ENCODE data around the gene USP12.

Gene USP12

GRCh38 chr13:27172495-27172842 is 858 bp upstream of the USP12 start:
- Histone ChIP-seq H4K20me1 (ENCODE audit: insufficient read depth, low read length) (0 out of 2 replicates have a peak, but pooled peaks cover 2% of the 10 kb centered on the region), H3K36me3 (ENCODE audit: insufficient read depth, low read length) (no peaks in the 10 kb centered on the region), H3K79me2 (ENCODE audit: insufficient read depth, low read length) (no peaks in the 10 kb centered on the region), H3K9me3 (ENCODE audit: low read length) (no peaks in the 10 kb centered on the region), H3K27ac (ENCODE audit: low read depth, low read length, poor library complexity, severe bottlenecking) (no peak overlapping the region), H2AFZ (ENCODE audit: low read length) (peak overlapping the region; percentile 80), H3K9ac (ENCODE audit: low read length) (peak overlapping the region; percentile 77), H3F3A (ENCODE audit: insufficient read depth, low read length) (no peaks in the 10 kb centered on the region), H3K4me2 (ENCODE audit: low read length) (peak overlapping the region; percentile 93), H3K9me2 (ENCODE audit: low read depth, low read length) (no peaks in the 10 kb centered on the region), H3K4me3 (ENCODE audit: low read depth, low read length, poor library complexity, severe bottlenecking) (peak overlapping the region; percentile 74), H3K4me1 (ENCODE audit: insufficient read depth, low read length, severe bottlenecking) (peaks cover 21% of the 10 kb centered on the region), H3K27me3 (ENCODE audit: insufficient read depth, low read length) (peaks cover 4% of the 10 kb centered on the region; the same call in 1 of the 2 replicates)
- TF ChIP-seq EZH2 (IDR thresholded peaks at IDR 0.05; ENCODE audit: borderline replicate concordance, low read length) (no peak), CTCF (IDR thresholded peaks at IDR 0.05; ENCODE audit: low read length) (no peak)

- Histone ChIP-seq H4K20me1 (ENCODE audit: insufficient read depth, low read length) (0 out of 2 replicates have a peak, but pooled peaks cover 2% of the 10 kb centered on the region), H3K9ac (ENCODE audit: low read length) (peak overlapping the region; percentile 77), H3K4me3 (ENCODE audit: low read depth, low read length, poor library complexity, severe bottlenecking) (peak overlapping the region; percentile 74), H3K27me3 (ENCODE audit: insufficient read depth, low read length) (peaks cover 4% of the 10 kb centered on the region; the same call in 1 of the 2 replicates), H2AFZ (ENCODE audit: low read length) (peak overlapping the region; percentile 80), H3K9me3 (ENCODE audit: low read length) (no peaks in the 10 kb centered on the region), H3K9me2 (ENCODE audit: low read depth, low read length) (no peaks in the 10 kb centered on the region), H3K4me1 (ENCODE audit: insufficient read depth, low read length, severe bottlenecking) (peaks cover 21% of the 10 kb centered on the region), H3K4me2 (ENCODE audit: low read length) (peak overlapping the region; percentile 93), H3K36me3 (ENCODE audit: insufficient read depth, low read length) (no peaks in the 10 kb centered on the region), H3F3A (ENCODE audit: insufficient read depth, low read length) (no peaks in the 10 kb centered on the region), H3K27ac (ENCODE audit: low read depth, low read length, poor library complexity, severe bottlenecking) (no peak overlapping the region), H3K79me2 (ENCODE audit: insufficient read depth, low read length) (no peaks in the 10 kb centered on the region)
- no peak for TF ChIP-seq EZH2 (IDR thresholded peaks at IDR 0.05; ENCODE audit: borderline replicate concordance, low read length)
- no peak for TF ChIP-seq CTCF (IDR thresholded peaks at IDR 0.05; ENCODE audit: low read length)
These were observed 350 bp upstream of the USP12 start for GRCh38 chr13:27171827-27172494.

- Histone ChIP-seq H3K4me3 (ENCODE audit: low read depth, low read length, poor library complexity, severe bottlenecking) (peak overlapping the region; percentile 64), H3K79me2 (ENCODE audit: insufficient read depth, low read length) (no peaks in the 10 kb centered on the region)
These were observed 931 bp downstream of the USP12 start for GRCh38 chr13:27170516-27171243.

More at GRCh38 chr13:27170516-27171243, 931 bp downstream of the USP12 start:
- Histone ChIP-seq H3K36me3 (ENCODE audit: insufficient read depth, low read length) (no peaks in the 10 kb centered on the region), H3K9me3 (ENCODE audit: low read length) (no peaks in the 10 kb centered on the region), H3K27ac (ENCODE audit: low read depth, low read length, poor library complexity, severe bottlenecking) (no peak overlapping the region), H3K4me1 (ENCODE audit: insufficient read depth, low read length, severe bottlenecking) (peaks cover 15% of the 10 kb centered on the region), H3K9me2 (ENCODE audit: low read depth, low read length) (no peaks in the 10 kb centered on the region), H3K9ac (ENCODE audit: low read length) (peak overlapping the region; percentile 48), H3K27me3 (ENCODE audit: insufficient read depth, low read length) (peaks cover 4% of the 10 kb centered on the region; the same call in 1 of the 2 replicates), H4K20me1 (ENCODE audit: insufficient read depth, low read length) (0 out of 2 replicates have a peak, but pooled peaks cover 2% of the 10 kb centered on the region), H3F3A (ENCODE audit: insufficient read depth, low read length) (no peaks in the 10 kb centered on the region), H2AFZ (ENCODE audit: low read length) (no peak overlapping the region), H3K4me2 (ENCODE audit: low read length) (peak overlapping the region; percentile 65)
- TF ChIP-seq EZH2 (IDR thresholded peaks at IDR 0.05; ENCODE audit: borderline replicate concordance, low read length) (no peak), CTCF (IDR thresholded peaks at IDR 0.05; ENCODE audit: low read length) (no peak)
